ENCODE results near the gene GSAP.

- TF ChIP-seq POLR2AphosphoS5 (IDR thresholded peaks at IDR 0.05; ENCODE audit: control insufficient read depth, insufficient read depth, low read depth, low read length) (no peak), REST (IDR thresholded peaks at IDR 0.05; ENCODE audit: borderline replicate concordance) (no peak), REST (CRISPR knock-in tag; IDR thresholded peaks at IDR 0.05; ENCODE audit: low read depth) (no peak), FUS (optimal IDR thresholded peaks at IDR 0.05; ENCODE audit: low read depth, low read length) (no peak), CEBPZ (IDR thresholded peaks at IDR 0.05; ENCODE audit: borderline replicate concordance, low read depth, low read length) (no peak), ZNF274 (IDR thresholded peaks at IDR 0.05; ENCODE audit: borderline replicate concordance, low read depth, low read length) (no peak), ZNF561 (CRISPR knock-in tag; conservative IDR thresholded peaks at IDR 0.05) (no peak), E2F5 (CRISPR knock-in tag; IDR thresholded peaks at IDR 0.05) (no peak), IFI16 (CRISPR knock-in tag; IDR thresholded peaks at IDR 0.05) (no peak), CTCF (IDR thresholded peaks at IDR 0.05 in 2 of 3, conservative IDR thresholded peaks at IDR 0.05 in 1 of 3; ENCODE audit: insufficient read depth in 2 of 3, low read depth in 1 of 3, low read length in 3 of 3) (no peak), DIDO1 (tag; IDR thresholded peaks at IDR 0.05; ENCODE audit: low read depth) (no peak), ZNF785 (CRISPR knock-in tag; IDR thresholded peaks at IDR 0.05) (no peak), CBX2 (IDR thresholded peaks at IDR 0.05; ENCODE audit: insufficient read depth, low read length, poor library complexity, severe bottlenecking) (no peak), THAP7 (CRISPR knock-in tag; IDR thresholded peaks at IDR 0.05) (no peak), CREB1 (IDR thresholded peaks at IDR 0.05) (no peak), CREB1 (CRISPR knock-in tag; IDR thresholded peaks at IDR 0.05) (no peak)
Observed at GRCh38 chr7:77456696-77457095, 40.5 kb upstream of the GSAP start.
